HL-60 (cell line): ENCODE measurements around the gene MYH11.

Experiments
- CTCF ChIP-seq: IDR thresholded peaks from one replicate; pipeline ENCODE4 v1.5.1; 2011; ENCODE audit warnings: low read length, control low read depth, inconsistent platforms; ENCODE audit not compliant: insufficient read depth
- GABPA ChIP-seq: IDR thresholded peaks from 2 replicates; pipeline ENCODE4 v1.6.1; 2012; ENCODE audit warnings: low read depth
- POLR2AphosphoS5 ChIP-seq: IDR thresholded peaks from 2 replicates; pipeline ENCODE4 v1.6.1; 2012; ENCODE audit warnings: low read depth
- REST ChIP-seq: IDR thresholded peaks from 2 replicates; pipeline ENCODE4 v1.6.1; 2012; ENCODE audit warnings: low read depth; ENCODE audit not compliant: insufficient replicate concordance

DNA sequence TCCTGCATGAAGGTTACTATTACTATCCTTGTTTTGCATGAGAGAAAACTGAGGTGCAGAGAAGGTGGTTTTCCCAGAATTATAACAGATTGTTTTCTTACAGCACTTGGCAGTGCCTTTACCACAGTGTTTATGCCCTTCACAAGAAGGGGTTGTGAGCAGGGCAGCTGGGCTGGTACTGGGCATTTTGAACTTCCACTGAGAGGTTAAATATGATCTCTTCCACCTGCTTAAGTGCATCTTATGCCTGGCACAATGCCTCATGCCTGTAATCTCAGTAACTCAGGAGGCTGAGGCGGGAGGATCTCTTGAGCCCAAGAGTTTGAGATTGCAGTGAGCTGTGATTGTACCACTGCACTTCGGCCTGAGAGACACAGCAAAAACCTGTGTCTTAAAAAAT is 170.5 kb downstream of the MYH11 start:
- no peak for TF ChIP-seq CTCF
- TF ChIP-seq POLR2AphosphoS5: no peak
- no peak for TF ChIP-seq GABPA
- no peak for TF ChIP-seq REST
